NCI-H345 treated with DMSO at 0.1 percent for 48 hours (cell line): Measurements from ENCODE around the gene STOX2.

Experiments
- DNase-seq: peaks from one replicate; lab custom pipeline; 2025; ENCODE audit not compliant: unreplicated experiment; lab: John Stamatoyannopoulos, UW

The STOX2 gene

GRCh38 chr4:184067931-184068554 lies 162.9 kb downstream of the STOX2 start:
- no peak for DNase-seq
